OCI-LY3 (cell line): ENCODE measurements around the gene CD320.
"Not testable (repeated sequence)": the region's sequence is repeated elsewhere in the genome, so short reads cannot be mapped to it uniquely, and the experiment has no call there.

Experiments used
- H2AFZ ChIP-seq: fragments of 200-600, 300-600 bp; shearing (Covaris generic); 2 replicates; pipeline ENCODE4 v1.6.0; 2014; ENCODE audit warnings: antibody characterized with exemption, low read depth, low read length
- H3K27ac ChIP-seq: fragments of 200-600, 300-600 bp; sonication (generic); 2 replicates; pipeline ENCODE4 v1.5.1; 2014; ENCODE audit warnings: mild to moderate bottlenecking, low read length, moderate library complexity, mixed read lengths
- H3K27me3 ChIP-seq: fragments of 200-600, 300-600 bp; sonication (generic); 2 replicates; pipeline ENCODE4 v1.6.1; 2014; ENCODE audit warnings: low read depth, low read length, mixed read lengths
- H3K36me3 ChIP-seq: fragments of 200-600, 300-600 bp; sonication (generic); replicated peaks from 2 replicates; pipeline ENCODE3; 2014; ENCODE audit warnings: low read depth, low read length, mixed read lengths
- H3K4me1 ChIP-seq: fragments of 300-600, 200-600 bp; sonication (generic); 2 replicates; pipeline ENCODE4 v1.6.1; 2014; ENCODE audit warnings: low read length, mixed read lengths
- H3K4me2 ChIP-seq: fragments of 200-600, 300-600 bp; sonication (generic); 2 replicates; pipeline ENCODE4 v1.6.1; 2014; ENCODE audit warnings: low read length, mixed read lengths
- H3K4me3 ChIP-seq: fragments of 300-600, 200-600 bp; sonication (generic); 2 replicates; pipeline ENCODE4 v1.5.1; 2014; ENCODE audit warnings: antibody characterized with exemption, mild to moderate bottlenecking, low read length, moderate library complexity
- H3K79me2 ChIP-seq: fragments of 300-600, 200-600 bp; shearing (Covaris generic); 2 replicates; pipeline ENCODE4 v1.6.1; 2014; ENCODE audit warnings: mild to moderate bottlenecking, low read length, mixed read lengths
- H3K9ac ChIP-seq: fragments of 300-600, 200-600 bp; shearing (Covaris generic); 2 replicates; pipeline ENCODE4 v1.6.0; 2014; ENCODE audit warnings: mild to moderate bottlenecking, low read length, moderate library complexity
- H3K9me3 ChIP-seq: fragments of 200-600, 300-600 bp; shearing (Covaris generic); 2 replicates; pipeline ENCODE4 v1.6.1; 2014; ENCODE audit warnings: low read length, mixed read lengths; ENCODE audit not compliant: insufficient read depth
- H4K20me1 ChIP-seq: fragments of 200-600, 300-600 bp; sonication (generic); 2 replicates; pipeline ENCODE4 v1.6.1; 2016; ENCODE audit warnings: low read length, mixed read lengths; ENCODE audit not compliant: insufficient read depth
- CTCF ChIP-seq: fragments of 200-600, 300-600 bp; sonication (generic); IDR thresholded peaks from 2 replicates; pipeline ENCODE4 v1.5.1; 2014; ENCODE audit warnings: antibody characterized with exemption, low read length, low read depth
- EZH2phosphoT487 ChIP-seq: fragments of 200-600 bp; shearing (Covaris generic); IDR thresholded peaks from 2 replicates; pipeline ENCODE4 v1.6.1; 2018; ENCODE audit warnings: antibody characterized with exemption, mixed run types, low read depth

Gene CD320

GRCh38 chr19:8304841-8305621 lies 3.1 kb downstream of the CD320 start:
- H3K27ac ChIP-seq = no peak overlapping the region
- H3K79me2 ChIP-seq = peaks cover 36% of the 10 kb centered on the region
- H3K36me3 ChIP-seq = peaks cover 30% of the 10 kb centered on the region
- H3K27me3 ChIP-seq = no peaks in the 10 kb centered on the region
- no peak overlapping the region for H3K9ac ChIP-seq
- H3K4me2 ChIP-seq = no peak overlapping the region
- no peak overlapping the region for H3K4me3 ChIP-seq
- H3K4me1 ChIP-seq = peaks cover 13% of the 10 kb centered on the region
- no peaks in the 10 kb centered on the region for H4K20me1 ChIP-seq
- no peak overlapping the region for H2AFZ ChIP-seq
- TF ChIP-seq EZH2phosphoT487 (no peak), CTCF (no peak)
- H3K9me3 ChIP-seq = no peaks in the 10 kb centered on the region

DNA sequence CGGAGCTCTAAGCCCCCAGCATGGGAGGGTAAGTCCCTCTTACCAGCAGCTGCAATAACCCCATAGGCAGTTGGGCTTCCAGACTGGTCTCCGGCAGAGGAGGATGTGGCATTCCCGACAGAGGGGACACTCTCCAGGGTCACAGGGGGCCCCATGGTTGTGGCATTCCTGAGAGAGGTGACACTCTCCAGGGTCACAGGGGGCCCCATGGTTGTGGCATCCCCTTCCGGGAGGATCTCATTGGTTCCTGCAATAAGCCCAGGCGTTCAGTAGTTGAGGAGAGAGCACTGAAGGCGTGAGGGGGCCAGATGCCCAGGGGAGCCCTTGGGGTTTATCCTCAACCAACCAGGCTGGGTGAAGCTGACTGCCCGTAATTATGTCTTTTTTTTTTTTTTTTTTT lies 5.4 kb downstream of the CD320 start:
- Histone ChIP-seq H4K20me1 (no peaks in the 10 kb centered on the region), H2AFZ (no peak overlapping the region), H3K4me2 (no peak overlapping the region), H3K36me3 (peaks cover 25% of the 10 kb centered on the region), H3K79me2 (peaks cover 31% of the 10 kb centered on the region), H3K9me3 (no peaks in the 10 kb centered on the region), H3K4me1 (peaks cover 9% of the 10 kb centered on the region), H3K9ac (no peak overlapping the region), H3K4me3 (no peak overlapping the region), H3K27me3 (no peaks in the 10 kb centered on the region), H3K27ac (no peak overlapping the region)
- TF ChIP-seq EZH2phosphoT487 (no peak), CTCF (no peak)

DNA sequence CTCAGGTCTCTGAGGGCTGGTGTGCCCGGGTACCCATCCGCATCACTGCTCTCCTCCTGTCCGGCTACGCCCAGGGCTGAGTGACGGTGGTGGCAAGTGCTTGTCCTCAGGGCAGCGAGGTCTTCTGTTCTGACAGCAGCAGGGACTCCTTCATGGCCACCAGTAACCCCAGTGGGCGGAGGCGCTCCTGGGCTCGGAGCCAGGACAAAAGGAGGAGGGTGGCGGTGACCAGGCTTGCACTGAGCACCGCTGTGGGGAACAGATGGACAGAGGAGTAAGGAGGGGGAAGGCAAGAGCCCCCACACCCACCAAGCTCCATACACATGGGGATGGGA lies 5.8 kb downstream of the CD320 start:
- Histone ChIP-seq H4K20me1 (no peaks in the 10 kb centered on the region), H3K9ac (no peak overlapping the region), H3K27ac (no peak overlapping the region), H3K36me3 (peaks cover 25% of the 10 kb centered on the region), H3K4me2 (no peak overlapping the region), H2AFZ (no peak overlapping the region), H3K9me3 (no peaks in the 10 kb centered on the region), H3K4me1 (peaks cover 9% of the 10 kb centered on the region), H3K79me2 (peaks cover 27% of the 10 kb centered on the region), H3K27me3 (no peaks in the 10 kb centered on the region), H3K4me3 (no peak overlapping the region)
- no peak for TF ChIP-seq CTCF
- TF ChIP-seq EZH2phosphoT487 = no peak

- H3K4me3 ChIP-seq, H4K20me1 ChIP-seq, H2AFZ ChIP-seq, H3K79me2 ChIP-seq, H3K4me1 ChIP-seq, H3K36me3 ChIP-seq, H3K9ac ChIP-seq, H3K4me2 ChIP-seq, H3K27ac ChIP-seq, H3K9me3 ChIP-seq, H3K27me3 ChIP-seq: not testable (repeated sequence)
Measured at GRCh38 chr19:8291337-8291736, 16.8 kb downstream of the CD320 start.

DNA sequence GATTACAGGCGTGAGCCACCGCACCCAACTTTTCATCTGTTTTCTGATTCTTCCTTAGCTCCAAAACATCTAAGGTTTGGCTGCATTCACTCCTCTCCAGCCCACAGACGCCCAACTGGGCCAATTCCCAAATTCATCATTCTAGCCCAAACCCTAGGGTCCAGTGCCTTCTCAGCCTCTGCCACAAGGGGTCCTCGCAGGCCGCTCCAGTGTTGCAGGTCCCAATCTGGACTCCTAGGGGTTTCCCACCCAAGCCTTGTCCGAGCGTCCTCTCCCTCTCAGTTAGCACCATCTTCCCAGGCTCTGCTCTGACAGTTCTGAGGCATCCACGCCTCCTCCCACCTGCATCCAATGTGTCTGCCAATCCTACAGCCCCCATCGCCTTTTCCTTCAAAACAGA lies 31.6 kb downstream of the CD320 start:
- not testable (repeated sequence) for H3K4me2 ChIP-seq, H2AFZ ChIP-seq, H4K20me1 ChIP-seq, H3K9ac ChIP-seq, H3K9me3 ChIP-seq, H3K36me3 ChIP-seq, H3K4me3 ChIP-seq, H3K27me3 ChIP-seq, H3K79me2 ChIP-seq, H3K27ac ChIP-seq, H3K4me1 ChIP-seq
